ENCODE measurements around the gene PRR5L.
"Not testable (repeated sequence)": the region's sequence is repeated elsewhere in the genome, so short reads cannot be mapped to it uniquely, and the experiment has no call there.

Gene PRR5L

GRCh38 chr11:36280531-36280930, 15.6 kb upstream of the PRR5L start:
- no peak for DNase-seq (ENCODE audit: low read depth)

GRCh38 chr11:36281850-36282249, 14.2 kb upstream of the PRR5L start:
- DNase-seq (ENCODE audit: low read depth), result no peak

- no peak for DNase-seq (ENCODE audit: low read depth)
These were observed 13.2 kb upstream of the PRR5L start for GRCh38 chr11:36282926-36283325.

- no peak for DNase-seq (ENCODE audit: low read depth)
These were observed 7.5 kb upstream of the PRR5L start for GRCh38 chr11:36288442-36289225.

GRCh38 chr11:36289226-36289852, 6.7 kb upstream of the PRR5L start, which contains the start of gene COMMD9:
Gene COMMD9, minus strand, starts transcription at chr11:36289424. Its CDS starts 12 bp downstream, at chr11:36289412.
- DNase-seq (ENCODE audit: low read depth), result peak; percentile 71

GRCh38 chr11:36292311-36292722, 3.8 kb upstream of the PRR5L start:
- no peak for DNase-seq (ENCODE audit: low read depth)

- peak; percentile 54 for DNase-seq (ENCODE audit: low read depth)
These were observed 926 bp downstream of the PRR5L start for GRCh38 chr11:36296884-36297543.

- no peak for DNase-seq (ENCODE audit: low read depth)
These were observed 4.6 kb downstream of the PRR5L start for GRCh38 chr11:36300650-36301049.

- DNase-seq (ENCODE audit: low read depth), result no peak
These were observed 8.3 kb downstream of the PRR5L start for GRCh38 chr11:36304351-36304750.

GRCh38 chr11:36305047-36305446, 9.0 kb downstream of the PRR5L start:
- DNase-seq (ENCODE audit: low read depth), result no peak

- DNase-seq (ENCODE audit: low read depth), result no peak
These were observed 10.8 kb downstream of the PRR5L start for GRCh38 chr11:36306888-36307287.

- DNase-seq (ENCODE audit: low read depth), result no peak
These were observed 12.5 kb downstream of the PRR5L start for GRCh38 chr11:36308577-36308976.

GRCh38 chr11:36309779-36310178, 13.7 kb downstream of the PRR5L start:
- DNase-seq (ENCODE audit: low read depth), result no peak

GRCh38 chr11:36311926-36312595, 16.0 kb downstream of the PRR5L start:
- no peak for DNase-seq (ENCODE audit: low read depth)

- DNase-seq (ENCODE audit: low read depth), result no peak
These were observed 16.8 kb downstream of the PRR5L start for GRCh38 chr11:36312611-36313472.

GRCh38 chr11:36313750-36314433, 17.8 kb downstream of the PRR5L start:
- DNase-seq (ENCODE audit: low read depth), result no peak

- no peak for DNase-seq (ENCODE audit: low read depth)
These were observed 18.3 kb downstream of the PRR5L start for GRCh38 chr11:36314434-36314767.

- no peak for DNase-seq (ENCODE audit: low read depth)
These were observed 20.0 kb downstream of the PRR5L start for GRCh38 chr11:36316049-36316448.

- no peak for DNase-seq (ENCODE audit: low read depth)
These were observed 21.9 kb downstream of the PRR5L start for GRCh38 chr11:36317992-36318391.

- not testable (repeated sequence) for DNase-seq (ENCODE audit: low read depth)
These were observed 28.9 kb downstream of the PRR5L start for GRCh38 chr11:36324956-36325355.

GRCh38 chr11:36325403-36325802, 29.3 kb downstream of the PRR5L start:
- not testable (repeated sequence) for DNase-seq (ENCODE audit: low read depth)

Measured in HS-5 (cell line).